ENCODE results near the gene NABP1.

Gene NABP1

GRCh38 chr2:191649519-191649918 is 28.4 kb upstream of the NABP1 start:
- no peak for DNase-seq

- DNase-seq, result no peak
Observed at GRCh38 chr2:191650896-191651773, 26.8 kb upstream of the NABP1 start.

GRCh38 chr2:191653667-191654391 is 24.1 kb upstream of the NABP1 start:
- no peak for DNase-seq

GRCh38 chr2:191656391-191656790 is 21.5 kb upstream of the NABP1 start:
- DNase-seq, result peak; percentile 65

- no peak for DNase-seq
Observed at GRCh38 chr2:191656792-191657191, 21.1 kb upstream of the NABP1 start.

GRCh38 chr2:191657977-191658376 is 20.0 kb upstream of the NABP1 start:
- peak; percentile 81 for DNase-seq

GRCh38 chr2:191659198-191659597 is 18.7 kb upstream of the NABP1 start:
- no peak for DNase-seq

GRCh38 chr2:191660575-191660974 is 17.4 kb upstream of the NABP1 start:
- no peak for DNase-seq

- DNase-seq, result no peak
Observed at GRCh38 chr2:191661097-191661924, 16.6 kb upstream of the NABP1 start.

- DNase-seq, result peak; percentile 36
Observed at GRCh38 chr2:191664823-191665677, 12.9 kb upstream of the NABP1 start.

- no peak for DNase-seq
Observed at GRCh38 chr2:191666226-191666625, 11.7 kb upstream of the NABP1 start.

GRCh38 chr2:191666732-191667131 is 11.2 kb upstream of the NABP1 start:
- DNase-seq, result no peak

GRCh38 chr2:191670076-191670475 is 7.9 kb upstream of the NABP1 start:
- DNase-seq, result no peak

- DNase-seq, result no peak
Observed at GRCh38 chr2:191670787-191671186, 7.1 kb upstream of the NABP1 start.

GRCh38 chr2:191675807-191676721 is 1.9 kb upstream of the NABP1 start:
- DNase-seq, result peak; percentile 38

- peak; percentile 85 for DNase-seq
Observed at GRCh38 chr2:191676790-191677645, 918 bp upstream of the NABP1 start.

- peak; percentile 52 for DNase-seq
Observed at GRCh38 chr2:191678437-191679100, 633 bp downstream of the NABP1 start.

GRCh38 chr2:191679818-191680600 is 2.1 kb downstream of the NABP1 start:
- DNase-seq, result peak; percentile 83
